ENCODE measurements around the gene P2RY12. TPM values are rescaled to one million over a fixed set of nuclear protein-coding genes. Genes with fewer than 3 reads are reported as not detected.

Gene P2RY12
- total RNA-seq: 1 to 10 TPM in 1 of 4 donors, under 1 TPM in 2, not detected in 1; 0.34 to 2.1 (median 0.46) TPM

DNA sequence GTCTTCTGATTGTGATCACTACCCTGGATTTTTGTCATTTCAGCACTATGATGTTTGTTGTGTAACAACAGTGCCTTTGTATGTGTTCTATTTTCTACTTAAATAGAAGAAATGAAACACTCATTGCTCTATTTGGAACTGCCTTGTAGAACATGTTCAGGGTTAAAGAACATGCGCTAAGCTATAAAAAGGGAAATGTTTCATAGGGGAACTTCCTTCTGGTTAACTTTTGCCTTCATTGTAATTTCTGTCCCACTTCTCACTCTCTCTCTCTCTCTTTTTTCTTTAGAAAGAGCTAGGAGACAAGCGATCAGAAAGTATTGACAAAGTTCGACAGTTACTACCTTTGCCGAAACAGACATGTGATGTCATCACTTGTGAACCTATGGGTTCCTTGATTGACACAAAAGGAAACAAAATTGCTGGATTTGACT lies at the start of gene P2RY12:
Gene P2RY12, minus strand, starts transcription at position 13 of the 434 bp plus-strand sequence. CDS start 45,908 bp downstream, outside the sequence.
- no peak for DNase-seq (ENCODE audit: low spot score in 2 of 2)
- 85 to 89% methylated on average over 4 of the region's 4 CpGs for WGBS, 2 donors
- intact Hi-C loops (cut with DNase I; ENCODE audit: low total_unique reads): no loop called here
- no peak within 1 kb of the TSS for H3K4me3 ChIP-seq (ENCODE audit: low read depth, poor library complexity, severe bottlenecking)
- no peak for TF ChIP-seq POLR2A (IDR thresholded peaks at IDR 0.05)
- TF ChIP-seq, protein P1, sequence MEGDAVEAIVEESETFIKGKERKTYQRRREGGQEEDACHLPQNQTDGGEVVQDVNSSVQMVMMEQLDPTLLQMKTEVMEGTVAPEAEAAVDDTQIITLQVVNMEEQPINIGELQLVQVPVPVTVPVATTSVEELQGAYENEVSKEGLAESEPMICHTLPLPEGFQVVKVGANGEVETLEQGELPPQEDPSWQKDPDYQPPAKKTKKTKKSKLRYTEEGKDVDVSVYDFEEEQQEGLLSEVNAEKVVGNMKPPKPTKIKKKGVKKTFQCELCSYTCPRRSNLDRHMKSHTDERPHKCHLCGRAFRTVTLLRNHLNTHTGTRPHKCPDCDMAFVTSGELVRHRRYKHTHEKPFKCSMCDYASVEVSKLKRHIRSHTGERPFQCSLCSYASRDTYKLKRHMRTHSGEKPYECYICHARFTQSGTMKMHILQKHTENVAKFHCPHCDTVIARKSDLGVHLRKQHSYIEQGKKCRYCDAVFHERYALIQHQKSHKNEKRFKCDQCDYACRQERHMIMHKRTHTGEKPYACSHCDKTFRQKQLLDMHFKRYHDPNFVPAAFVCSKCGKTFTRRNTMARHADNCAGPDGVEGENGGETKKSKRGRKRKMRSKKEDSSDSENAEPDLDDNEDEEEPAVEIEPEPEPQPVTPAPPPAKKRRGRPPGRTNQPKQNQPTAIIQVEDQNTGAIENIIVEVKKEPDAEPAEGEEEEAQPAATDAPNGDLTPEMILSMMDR (IDR thresholded peaks at IDR 0.05): no peak

DNA sequence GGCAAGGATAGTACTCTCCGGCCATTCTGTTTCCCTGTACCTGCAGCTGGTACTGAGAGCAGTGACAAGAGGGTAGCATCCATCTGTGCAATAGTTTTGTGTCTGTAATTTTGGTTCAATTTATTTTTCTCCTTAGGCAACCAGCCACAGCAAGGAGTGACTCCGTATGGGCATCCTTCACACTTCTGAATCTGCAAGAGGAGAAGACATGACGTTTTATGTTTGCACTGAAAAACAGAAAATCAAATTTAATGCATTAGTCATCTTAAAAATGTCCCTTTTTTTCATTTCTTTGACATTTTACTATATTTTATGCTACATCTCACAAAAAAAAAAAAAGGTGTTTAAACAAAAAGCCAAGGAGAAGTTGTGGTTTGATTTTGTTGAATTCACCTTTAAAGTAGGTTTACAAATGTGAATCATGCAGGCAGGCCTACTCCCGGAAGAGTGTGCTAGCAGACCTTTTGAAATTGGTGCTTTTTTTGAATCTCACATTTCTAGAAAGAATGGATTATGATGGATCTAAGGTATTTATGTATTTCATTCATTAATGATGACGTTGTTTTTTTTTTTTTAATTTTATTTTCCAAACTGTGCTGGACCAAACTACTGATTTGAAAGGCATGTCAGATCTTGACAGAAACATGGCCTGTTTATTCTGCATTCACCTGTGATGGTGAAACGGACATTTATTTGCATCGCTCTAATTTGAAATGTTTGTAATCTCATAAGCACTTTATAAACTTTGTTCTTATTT lies 48.2 kb upstream of the P2RY12 start:
- H3K4me3 ChIP-seq (ENCODE audit: low read depth, poor library complexity, severe bottlenecking): no peak overlapping the region
- DNase-seq (ENCODE audit: low spot score in 2 of 2): no peak
- WGBS, 2 donors: 79 to 85% methylated on average over 7 of the region's 7 CpGs
- no peak for TF ChIP-seq POLR2A (IDR thresholded peaks at IDR 0.05)
- TF ChIP-seq, protein P1 (IDR thresholded peaks at IDR 0.05): no peak
- intact Hi-C loops (cut with DNase I; ENCODE audit: low total_unique reads): no loop called here

DNA sequence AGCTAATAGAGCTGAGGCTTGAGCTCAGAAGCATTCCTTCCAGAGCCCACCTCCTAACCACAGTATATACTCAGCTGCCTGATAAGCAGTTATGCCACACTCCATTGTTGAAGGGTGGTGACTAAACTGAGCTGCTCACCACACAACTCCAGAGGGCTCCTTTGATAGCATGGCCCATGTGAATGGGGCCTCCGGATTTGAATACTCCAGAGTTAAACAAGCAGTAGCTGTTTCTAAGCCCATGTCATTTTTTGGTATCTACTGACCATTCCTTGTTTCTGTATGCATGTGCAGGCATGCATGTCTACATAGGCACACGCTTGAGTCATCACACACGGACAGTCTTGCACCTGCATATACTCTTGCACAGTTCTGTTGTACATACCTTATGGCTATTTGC lies 47.4 kb upstream of the P2RY12 start:
- no peak overlapping the region for H3K4me3 ChIP-seq (ENCODE audit: low read depth, poor library complexity, severe bottlenecking)
- no peak for DNase-seq (ENCODE audit: low spot score in 2 of 2)
- intact Hi-C loops (cut with DNase I; ENCODE audit: low total_unique reads): no loop called here
- WGBS, 2 donors: 82 to 86% methylated on average over 3 of the region's 3 CpGs
- TF ChIP-seq POLR2A (IDR thresholded peaks at IDR 0.05): no peak
- TF ChIP-seq, protein P1 (IDR thresholded peaks at IDR 0.05): no peak

DNA sequence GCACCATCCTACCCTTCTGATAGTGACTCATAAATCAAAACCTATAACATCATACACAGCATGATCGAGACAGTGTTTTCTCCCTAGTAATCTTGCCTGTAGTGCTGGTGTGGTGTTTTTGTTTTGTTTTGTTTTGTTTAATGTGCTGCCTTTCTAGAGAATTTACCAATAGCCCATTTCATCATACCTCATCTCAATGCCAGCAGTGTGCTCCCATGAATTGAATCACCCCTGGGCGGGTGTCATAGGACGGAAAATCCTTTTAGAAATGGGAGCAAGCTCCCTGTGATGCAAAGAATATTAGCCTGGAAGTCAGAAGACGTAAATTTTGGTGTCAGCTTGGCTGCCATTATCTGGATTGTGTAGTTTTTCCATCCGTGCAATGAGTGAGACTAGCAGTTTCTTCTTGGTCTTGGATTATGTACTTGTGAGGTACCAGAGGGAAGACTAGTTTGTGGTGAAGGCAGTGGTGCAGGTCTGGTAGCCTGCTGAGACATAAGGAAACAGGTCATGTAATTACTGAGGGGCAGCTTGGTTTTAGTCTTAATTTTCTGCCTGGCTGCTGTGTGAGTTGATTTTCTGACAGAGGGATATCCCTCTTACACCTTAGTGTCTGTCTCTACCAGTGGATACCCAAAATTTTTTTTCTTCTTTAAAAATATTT lies 46.4 kb upstream of the P2RY12 start:
- no peak for TF ChIP-seq POLR2A (IDR thresholded peaks at IDR 0.05)
- TF ChIP-seq, protein P1 (IDR thresholded peaks at IDR 0.05): no peak
- intact Hi-C loops (cut with DNase I; ENCODE audit: low total_unique reads): no loop called here
- 70 to 77% methylated on average over 5 of the region's 5 CpGs for WGBS, 2 donors
- peak in 1 of 2 donors; percentile 55 for DNase-seq (ENCODE audit: low spot score in 2 of 2)
- no peak overlapping the region for H3K4me3 ChIP-seq (ENCODE audit: low read depth, poor library complexity, severe bottlenecking)

DNA sequence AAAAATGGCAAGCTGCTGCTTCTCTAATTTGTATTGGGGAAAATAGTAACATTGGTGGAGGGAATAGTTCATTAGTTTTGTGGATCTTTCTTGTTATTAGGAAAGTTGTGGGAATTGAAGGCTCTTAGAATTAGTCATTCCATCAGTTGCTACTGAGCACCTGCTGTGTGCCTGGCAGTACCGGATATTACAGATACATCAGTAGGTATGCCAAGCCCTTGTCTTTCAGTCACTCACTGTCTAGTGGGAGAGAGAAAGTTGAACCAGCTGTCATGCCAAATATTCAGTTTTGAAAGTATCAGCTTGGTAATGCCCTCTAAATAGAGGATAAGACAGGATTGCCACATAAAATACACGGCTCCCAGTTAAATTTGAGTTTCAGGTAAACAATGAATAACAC lies 43.8 kb upstream of the P2RY12 start:
- 84 to 95% methylated on average over 2 of the region's 2 CpGs for WGBS, 2 donors
- intact Hi-C loops (cut with DNase I; ENCODE audit: low total_unique reads): no loop called here
- no peak for DNase-seq (ENCODE audit: low spot score in 2 of 2)

More for the DNA sequence above, 43.8 kb upstream of the P2RY12 start:
- TF ChIP-seq, protein P1 (IDR thresholded peaks at IDR 0.05): no peak
- TF ChIP-seq POLR2A (IDR thresholded peaks at IDR 0.05): no peak
- no peak overlapping the region for H3K4me3 ChIP-seq (ENCODE audit: low read depth, poor library complexity, severe bottlenecking)
